SK-N-SH treated with all-trans-retinoic acid at 6 μM for 48 hours (cell line): ENCODE results near the gene LARGE1.
A peak's percentile ranks its signal among the peaks of the same experiment; 100 is the strongest.

Experiments
- ATAC-seq: fragments of 200-7000 bp; cut with Tn5 transposase; 3 replicates; pipeline ENCODE4 v1.9.1; 2020; ENCODE audit warnings: mild to moderate bottlenecking, moderate library complexity
- ARNTL ChIP-seq: fragments of 450-650 bp; formaldehyde crosslinking; IDR thresholded peaks from 2 replicates; pipeline ENCODE4 v1.5.0; 2020; ENCODE audit warnings: low read depth, mild to moderate bottlenecking, moderate library complexity, borderline replicate concordance
- BACH2 ChIP-seq: fragments of 250-450 bp; sonication (Bioruptor Pico); IDR thresholded peaks from 2 replicates; pipeline ENCODE4 v1.9.0; 2021; ENCODE audit warnings: mild to moderate bottlenecking, borderline replicate concordance
- CSDC2 ChIP-seq: fragments of 250-450 bp; sonication (Bioruptor Pico); IDR thresholded peaks from 2 replicates; pipeline ENCODE4 v1.5.0; 2020; ENCODE audit warnings: mild to moderate bottlenecking, moderate library complexity
- ESRRG ChIP-seq: fragments of 250-450 bp; sonication (Bioruptor Pico); IDR thresholded peaks from 2 replicates; pipeline ENCODE4 v1.6.1; 2021; ENCODE audit warnings: mild to moderate bottlenecking
- GLIS3 ChIP-seq: fragments of 250-450 bp; sonication (Bioruptor Pico); IDR thresholded peaks from 2 replicates; pipeline ENCODE4 v1.5.0; 2020; ENCODE audit warnings: mild to moderate bottlenecking, moderate library complexity
- ISL1 ChIP-seq: fragments of 250-450 bp; sonication (Bioruptor Pico); IDR thresholded peaks from 2 replicates; pipeline ENCODE4 v2.1.2; 2022; ENCODE audit warnings: mild to moderate bottlenecking, moderate library complexity
- OSR1 ChIP-seq: fragments of 250-450 bp; sonication (Bioruptor Pico); IDR thresholded peaks from 2 replicates; pipeline ENCODE4 v1.8.0; 2022; ENCODE audit warnings: moderate library complexity, mild to moderate bottlenecking, inconsistent platforms
- PPARA ChIP-seq: fragments of 250-450 bp; sonication (Bioruptor Pico); IDR thresholded peaks from 2 replicates; pipeline ENCODE4 v1.5.0; 2020; ENCODE audit warnings: mild to moderate bottlenecking, borderline replicate concordance
- RARB ChIP-seq: fragments of 250-450 bp; sonication (Bioruptor Pico); IDR thresholded peaks from 2 replicates; pipeline ENCODE4 v1.8.0; 2021; ENCODE audit warnings: mild to moderate bottlenecking, moderate library complexity
- SNAI2 ChIP-seq: fragments of 250-450 bp; sonication (Bioruptor Pico); IDR thresholded peaks from 2 replicates; pipeline ENCODE4 v1.5.0; 2020; ENCODE audit warnings: mild to moderate bottlenecking, moderate library complexity
- TCF4 ChIP-seq: fragments of 250-450 bp; sonication (Bioruptor Pico); IDR thresholded peaks from 2 replicates; pipeline ENCODE4 v1.8.0; 2021; ENCODE audit warnings: mild to moderate bottlenecking, moderate library complexity, borderline replicate concordance
- TOX ChIP-seq: fragments of 250-450 bp; sonication (Bioruptor Pico); IDR thresholded peaks from 2 replicates; pipeline ENCODE4 v1.8.0; 2021; ENCODE audit warnings: mild to moderate bottlenecking, moderate library complexity, borderline replicate concordance
- ZC3H10 ChIP-seq: fragments of 250-450 bp; sonication (Bioruptor Pico); IDR thresholded peaks from 2 replicates; pipeline ENCODE4 v1.5.1; 2021; ENCODE audit warnings: mild to moderate bottlenecking, moderate library complexity
- ZFP3 ChIP-seq: fragments of 250-450 bp; sonication (Bioruptor Pico); IDR thresholded peaks from 2 replicates; pipeline ENCODE4 v1.5.0; 2020; ENCODE audit warnings: mild to moderate bottlenecking, moderate library complexity
- ZNF565 ChIP-seq: fragments of 450-650 bp; formaldehyde crosslinking; conservative IDR thresholded peaks from 2 replicates; pipeline ENCODE4 v1.5.0; 2020; ENCODE audit warnings: low read depth, mild to moderate bottlenecking, moderate library complexity
- ZNF70 ChIP-seq: fragments of 450-650 bp; formaldehyde crosslinking; IDR thresholded peaks from 2 replicates; pipeline ENCODE4 v1.5.0; 2020; ENCODE audit warnings: mild to moderate bottlenecking, moderate library complexity
- ZNF8 ChIP-seq: fragments of 450-650 bp; formaldehyde crosslinking; IDR thresholded peaks from 2 replicates; pipeline ENCODE4 v1.5.0; 2020; ENCODE audit warnings: mild to moderate bottlenecking, moderate library complexity
- TF ChIP-seq, protein P1 (sequence below): fragments of 250-450 bp; sonication (Bioruptor Pico); IDR thresholded peaks from 2 replicates; pipeline ENCODE4 v1.5.1; 2021; ENCODE audit warnings: mild to moderate bottlenecking, moderate library complexity
- TF ChIP-seq, protein P2 (sequence below): fragments of 250-450 bp; sonication (Bioruptor Pico); IDR thresholded peaks from 2 replicates; pipeline ENCODE4 v1.5.1; 2020; ENCODE audit warnings: low read depth, mild to moderate bottlenecking, moderate library complexity
- TF ChIP-seq, protein P3 (sequence below): fragments of 250-450 bp; sonication (Bioruptor Pico); IDR thresholded peaks from 2 replicates; pipeline ENCODE4 v1.8.0; 2020; ENCODE audit warnings: mild to moderate bottlenecking, moderate library complexity, borderline replicate concordance
- TF ChIP-seq, protein P4 (sequence below): fragments of 250-450 bp; sonication (Bioruptor Pico); IDR thresholded peaks from 2 replicates; pipeline ENCODE4 v1.5.0; 2020; ENCODE audit warnings: mild to moderate bottlenecking, moderate library complexity

Gene LARGE1

DNA sequence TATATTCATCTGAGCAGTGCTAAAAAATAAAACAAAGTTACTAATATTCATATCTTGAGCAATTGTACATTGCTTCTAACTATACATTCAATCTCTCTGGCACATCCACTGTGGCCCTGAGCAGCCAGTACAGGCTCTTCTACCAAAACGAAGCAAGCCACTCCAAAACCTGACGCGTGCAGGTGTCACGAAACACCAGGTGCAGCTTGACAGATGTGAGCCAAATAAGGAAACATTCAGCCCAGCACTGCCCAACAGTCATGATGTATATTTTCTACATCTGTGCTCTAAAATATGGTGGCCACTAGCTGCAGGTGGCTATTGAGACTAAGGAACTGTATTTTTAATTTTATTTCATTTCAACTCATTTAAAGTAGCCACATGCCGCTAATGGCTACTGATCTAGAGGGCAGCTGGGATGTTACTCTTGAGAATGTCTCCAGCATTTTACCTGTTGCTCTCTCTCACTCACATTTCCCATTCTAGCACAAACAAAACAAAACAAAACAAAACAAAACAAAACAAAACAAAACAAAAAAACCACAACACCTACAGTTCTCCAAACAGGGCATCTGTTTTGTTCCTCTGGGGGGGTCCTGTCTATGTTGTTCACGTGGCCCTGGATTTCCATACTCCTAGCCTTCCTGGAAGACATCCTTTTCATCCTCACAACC is 77.7 kb downstream of the LARGE1 start:
- TF ChIP-seq, protein P1, sequence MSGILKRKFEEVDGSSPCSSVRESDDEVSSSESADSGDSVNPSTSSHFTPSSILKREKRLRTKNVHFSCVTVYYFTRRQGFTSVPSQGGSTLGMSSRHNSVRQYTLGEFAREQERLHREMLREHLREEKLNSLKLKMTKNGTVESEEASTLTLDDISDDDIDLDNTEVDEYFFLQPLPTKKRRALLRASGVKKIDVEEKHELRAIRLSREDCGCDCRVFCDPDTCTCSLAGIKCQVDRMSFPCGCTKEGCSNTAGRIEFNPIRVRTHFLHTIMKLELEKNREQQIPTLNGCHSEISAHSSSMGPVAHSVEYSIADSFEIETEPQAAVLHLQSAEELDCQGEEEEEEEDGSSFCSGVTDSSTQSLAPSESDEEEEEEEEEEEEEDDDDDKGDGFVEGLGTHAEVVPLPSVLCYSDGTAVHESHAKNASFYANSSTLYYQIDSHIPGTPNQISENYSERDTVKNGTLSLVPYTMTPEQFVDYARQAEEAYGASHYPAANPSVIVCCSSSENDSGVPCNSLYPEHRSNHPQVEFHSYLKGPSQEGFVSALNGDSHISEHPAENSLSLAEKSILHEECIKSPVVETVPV (CRISPR knock-in tag) = no peak
- TF ChIP-seq, all 23 proteins: peak for 0
- ATAC-seq = no peak

DNA sequence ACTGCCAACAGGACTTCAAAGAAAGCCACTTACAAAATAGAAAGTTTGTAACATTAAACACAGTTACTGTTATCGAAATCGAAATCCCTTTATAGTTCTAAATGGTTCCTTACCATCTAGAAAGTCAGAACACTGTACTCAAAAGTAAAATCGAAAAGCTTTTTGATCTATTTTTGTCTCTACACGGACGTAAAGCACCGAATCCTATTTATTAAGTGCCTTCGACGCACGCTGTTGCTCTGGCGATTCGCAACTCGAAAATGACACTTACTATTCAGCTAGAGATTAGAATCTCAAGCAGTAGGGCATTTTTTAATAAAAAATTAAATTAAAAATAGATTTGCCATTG is 78.3 kb downstream of the LARGE1 start:
- ATAC-seq = no peak
- TF ChIP-seq, protein P2, sequence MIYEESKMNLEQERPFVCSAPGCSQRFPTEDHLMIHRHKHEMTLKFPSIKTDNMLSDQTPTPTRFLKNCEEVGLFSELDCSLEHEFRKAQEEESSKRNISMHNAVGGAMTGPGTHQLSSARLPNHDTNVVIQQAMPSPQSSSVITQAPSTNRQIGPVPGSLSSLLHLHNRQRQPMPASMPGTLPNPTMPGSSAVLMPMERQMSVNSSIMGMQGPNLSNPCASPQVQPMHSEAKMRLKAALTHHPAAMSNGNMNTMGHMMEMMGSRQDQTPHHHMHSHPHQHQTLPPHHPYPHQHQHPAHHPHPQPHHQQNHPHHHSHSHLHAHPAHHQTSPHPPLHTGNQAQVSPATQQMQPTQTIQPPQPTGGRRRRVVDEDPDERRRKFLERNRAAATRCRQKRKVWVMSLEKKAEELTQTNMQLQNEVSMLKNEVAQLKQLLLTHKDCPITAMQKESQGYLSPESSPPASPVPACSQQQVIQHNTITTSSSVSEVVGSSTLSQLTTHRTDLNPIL = no peak
- TF ChIP-seq ZNF565 (CRISPR knock-in tag) = no peak
- TF ChIP-seq PPARA (CRISPR knock-in tag) = no peak
- TF ChIP-seq ZC3H10 (CRISPR knock-in tag) = no peak
- no peak for TF ChIP-seq SNAI2 (CRISPR knock-in tag)
- no peak for TF ChIP-seq OSR1
- TF ChIP-seq GLIS3 (CRISPR knock-in tag) = no peak
- no peak for TF ChIP-seq TOX (CRISPR knock-in tag)
- TF ChIP-seq ESRRG (CRISPR knock-in tag) = no peak
- no peak for TF ChIP-seq ARNTL (CRISPR knock-in tag)
- TF ChIP-seq, protein P1 (CRISPR knock-in tag) = no peak
- TF ChIP-seq RARB (CRISPR knock-in tag) = no peak
- TF ChIP-seq BACH2 (CRISPR knock-in tag) = no peak

DNA sequence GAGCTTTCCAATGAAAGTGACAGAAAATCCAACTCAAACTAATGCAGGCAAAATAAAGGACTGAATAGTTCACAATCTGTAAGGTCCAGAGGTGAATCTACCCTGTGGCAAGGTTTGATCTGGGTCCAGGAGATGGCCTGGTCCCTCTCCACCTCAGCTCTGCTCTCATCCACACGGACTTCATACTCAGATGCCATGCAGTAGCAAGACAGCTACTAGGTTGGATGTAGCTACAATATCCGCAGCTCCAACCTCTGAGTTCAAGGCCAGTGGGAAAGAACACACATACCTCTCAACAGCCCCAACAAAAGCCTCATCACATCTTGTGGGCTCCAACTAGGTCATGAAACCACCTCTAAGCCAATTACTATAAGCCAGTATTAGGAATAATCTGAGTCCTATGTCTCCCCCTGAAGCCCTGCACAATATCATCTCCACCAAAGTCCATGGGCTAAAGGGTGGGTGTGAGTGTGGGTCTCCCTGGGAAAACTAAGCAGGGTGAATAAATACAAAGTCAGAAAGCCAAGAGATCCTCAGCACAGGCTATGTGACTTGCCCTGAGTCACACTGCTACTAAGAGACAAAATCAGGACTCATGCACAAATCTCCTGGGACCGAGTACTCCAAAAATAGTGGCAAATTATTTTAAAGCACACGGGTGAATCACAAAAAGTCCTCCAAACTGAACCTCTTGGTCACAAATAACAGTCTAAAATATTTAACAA is 78.8 kb downstream of the LARGE1 start:
- no peak for ATAC-seq
- TF ChIP-seq OSR1 (no peak), BACH2 (CRISPR knock-in tag) (no peak)

DNA sequence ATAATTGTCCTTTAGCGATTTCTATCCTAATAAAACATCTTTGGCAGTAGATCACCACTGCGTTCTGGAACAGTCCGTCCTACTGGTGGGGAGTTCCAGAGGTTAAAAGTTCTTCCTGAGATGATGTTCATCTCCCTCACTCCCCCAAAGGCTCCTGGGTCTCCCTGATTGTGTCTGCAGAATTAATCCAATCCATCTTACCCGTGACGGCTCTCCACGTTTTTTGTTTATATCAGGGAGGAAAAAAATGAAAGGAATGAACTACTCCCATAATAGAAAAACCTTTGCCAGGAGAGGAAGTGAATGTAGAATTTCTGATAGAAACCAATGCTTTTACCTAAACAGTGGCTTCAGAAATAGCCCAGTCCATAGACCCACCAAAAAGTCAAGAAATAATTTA is 81.6 kb downstream of the LARGE1 start:
- TF ChIP-seq, protein P3, sequence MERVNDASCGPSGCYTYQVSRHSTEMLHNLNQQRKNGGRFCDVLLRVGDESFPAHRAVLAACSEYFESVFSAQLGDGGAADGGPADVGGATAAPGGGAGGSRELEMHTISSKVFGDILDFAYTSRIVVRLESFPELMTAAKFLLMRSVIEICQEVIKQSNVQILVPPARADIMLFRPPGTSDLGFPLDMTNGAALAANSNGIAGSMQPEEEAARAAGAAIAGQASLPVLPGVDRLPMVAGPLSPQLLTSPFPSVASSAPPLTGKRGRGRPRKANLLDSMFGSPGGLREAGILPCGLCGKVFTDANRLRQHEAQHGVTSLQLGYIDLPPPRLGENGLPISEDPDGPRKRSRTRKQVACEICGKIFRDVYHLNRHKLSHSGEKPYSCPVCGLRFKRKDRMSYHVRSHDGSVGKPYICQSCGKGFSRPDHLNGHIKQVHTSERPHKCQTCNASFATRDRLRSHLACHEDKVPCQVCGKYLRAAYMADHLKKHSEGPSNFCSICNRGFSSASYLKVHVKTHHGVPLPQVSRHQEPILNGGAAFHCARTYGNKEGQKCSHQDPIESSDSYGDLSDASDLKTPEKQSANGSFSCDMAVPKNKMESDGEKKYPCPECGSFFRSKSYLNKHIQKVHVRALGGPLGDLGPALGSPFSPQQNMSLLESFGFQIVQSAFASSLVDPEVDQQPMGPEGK (CRISPR knock-in tag) = no peak
- TF ChIP-seq GLIS3 (CRISPR knock-in tag) (no peak), ZNF70 (CRISPR knock-in tag) (no peak), TCF4 (CRISPR knock-in tag) (no peak), ZNF8 (no peak), RARB (CRISPR knock-in tag) (no peak), ZFP3 (no peak), ISL1 (no peak), SNAI2 (CRISPR knock-in tag) (no peak)
- ATAC-seq = no peak

DNA sequence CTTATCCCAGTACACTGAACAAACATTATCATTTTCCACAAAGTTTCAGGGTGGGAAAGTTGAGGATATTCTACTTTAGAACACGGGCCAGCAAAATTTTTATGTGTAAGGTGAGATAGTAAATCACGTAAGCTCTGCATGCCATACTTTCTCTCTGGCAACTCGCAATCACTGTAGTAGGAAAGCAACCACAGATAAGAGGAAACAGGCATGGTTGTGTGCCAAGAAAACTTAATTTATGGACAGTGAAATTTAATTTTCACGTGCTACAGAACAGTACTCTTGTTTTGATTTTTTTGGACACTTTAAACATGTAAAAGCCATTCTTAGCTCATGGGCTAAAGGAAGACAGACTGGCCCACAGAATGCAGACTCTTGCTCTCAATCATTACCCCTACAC is 82.5 kb downstream of the LARGE1 start:
- no peak for ATAC-seq
- no peak for TF ChIP-seq GLIS3 (CRISPR knock-in tag)
- TF ChIP-seq, protein P1 (CRISPR knock-in tag) = no peak
- TF ChIP-seq PPARA (CRISPR knock-in tag) = no peak
- no peak for TF ChIP-seq OSR1
- TF ChIP-seq ZFP3 = no peak
- TF ChIP-seq RARB (CRISPR knock-in tag) = no peak
- peak; percentile 37; the same call in 1 of the 2 replicates for TF ChIP-seq TCF4 (CRISPR knock-in tag)
- TF ChIP-seq SNAI2 (CRISPR knock-in tag) = no peak
- TF ChIP-seq ISL1 = peak; percentile 32
- no peak for TF ChIP-seq CSDC2 (CRISPR knock-in tag)
- TF ChIP-seq BACH2 (CRISPR knock-in tag) = no peak
- TF ChIP-seq, protein P4, sequence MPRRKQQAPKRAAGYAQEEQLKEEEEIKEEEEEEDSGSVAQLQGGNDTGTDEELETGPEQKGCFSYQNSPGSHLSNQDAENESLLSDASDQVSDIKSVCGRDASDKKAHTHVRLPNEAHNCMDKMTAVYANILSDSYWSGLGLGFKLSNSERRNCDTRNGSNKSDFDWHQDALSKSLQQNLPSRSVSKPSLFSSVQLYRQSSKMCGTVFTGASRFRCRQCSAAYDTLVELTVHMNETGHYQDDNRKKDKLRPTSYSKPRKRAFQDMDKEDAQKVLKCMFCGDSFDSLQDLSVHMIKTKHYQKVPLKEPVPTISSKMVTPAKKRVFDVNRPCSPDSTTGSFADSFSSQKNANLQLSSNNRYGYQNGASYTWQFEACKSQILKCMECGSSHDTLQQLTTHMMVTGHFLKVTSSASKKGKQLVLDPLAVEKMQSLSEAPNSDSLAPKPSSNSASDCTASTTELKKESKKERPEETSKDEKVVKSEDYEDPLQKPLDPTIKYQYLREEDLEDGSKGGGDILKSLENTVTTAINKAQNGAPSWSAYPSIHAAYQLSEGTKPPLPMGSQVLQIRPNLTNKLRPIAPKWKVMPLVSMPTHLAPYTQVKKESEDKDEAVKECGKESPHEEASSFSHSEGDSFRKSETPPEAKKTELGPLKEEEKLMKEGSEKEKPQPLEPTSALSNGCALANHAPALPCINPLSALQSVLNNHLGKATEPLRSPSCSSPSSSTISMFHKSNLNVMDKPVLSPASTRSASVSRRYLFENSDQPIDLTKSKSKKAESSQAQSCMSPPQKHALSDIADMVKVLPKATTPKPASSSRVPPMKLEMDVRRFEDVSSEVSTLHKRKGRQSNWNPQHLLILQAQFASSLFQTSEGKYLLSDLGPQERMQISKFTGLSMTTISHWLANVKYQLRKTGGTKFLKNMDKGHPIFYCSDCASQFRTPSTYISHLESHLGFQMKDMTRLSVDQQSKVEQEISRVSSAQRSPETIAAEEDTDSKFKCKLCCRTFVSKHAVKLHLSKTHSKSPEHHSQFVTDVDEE = 0 out of 2 replicates have a peak, but pooled peaks have one; percentile 58
- no peak for TF ChIP-seq ZNF8
